NCI-H69 (cell line): ENCODE data around the gene COL18A1.
"Not testable (repeated sequence)": the region's sequence is repeated elsewhere in the genome, so short reads cannot be mapped to it uniquely, and the experiment has no call there.

Source experiments
- DNase-seq: peaks from one replicate; lab custom pipeline; 2025; lab: John Stamatoyannopoulos, UW

Gene COL18A1

DNA sequence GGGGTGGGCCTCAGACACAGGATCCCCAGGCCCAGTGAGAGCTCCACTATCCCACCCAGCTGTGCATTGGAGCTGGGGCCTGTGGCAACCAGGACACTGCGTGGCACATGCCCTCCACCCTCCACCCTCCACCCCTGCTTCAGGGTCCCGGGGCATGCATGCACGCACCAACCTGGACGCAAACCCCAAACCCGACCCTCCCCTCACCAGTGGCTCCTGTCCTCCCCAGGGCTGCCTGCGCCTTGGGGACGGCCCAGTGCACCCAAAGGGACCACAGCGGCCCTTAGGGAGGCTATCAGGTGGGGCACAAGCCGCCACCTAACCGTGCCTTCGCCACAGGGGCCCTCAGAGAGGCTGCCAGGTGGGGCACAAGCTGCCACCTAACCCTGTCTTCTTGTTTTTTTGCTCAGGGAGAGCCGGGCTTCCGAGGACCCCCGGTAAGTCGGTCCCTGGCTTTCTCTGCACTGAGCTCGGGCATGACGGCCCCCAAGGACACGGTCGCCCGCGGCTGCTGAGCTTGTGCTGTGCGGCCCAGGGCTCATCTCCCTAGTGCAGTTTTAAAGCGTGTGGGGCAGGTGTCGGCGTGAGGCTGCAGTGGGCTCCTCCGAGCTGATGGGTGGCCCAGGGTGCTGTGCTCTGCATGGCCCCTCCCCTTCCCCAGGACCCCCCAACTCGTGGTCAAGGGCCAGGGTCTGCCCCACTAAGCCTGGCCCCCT, 89.3 kb downstream of the COL18A1 start:
- no peak for DNase-seq

DNA sequence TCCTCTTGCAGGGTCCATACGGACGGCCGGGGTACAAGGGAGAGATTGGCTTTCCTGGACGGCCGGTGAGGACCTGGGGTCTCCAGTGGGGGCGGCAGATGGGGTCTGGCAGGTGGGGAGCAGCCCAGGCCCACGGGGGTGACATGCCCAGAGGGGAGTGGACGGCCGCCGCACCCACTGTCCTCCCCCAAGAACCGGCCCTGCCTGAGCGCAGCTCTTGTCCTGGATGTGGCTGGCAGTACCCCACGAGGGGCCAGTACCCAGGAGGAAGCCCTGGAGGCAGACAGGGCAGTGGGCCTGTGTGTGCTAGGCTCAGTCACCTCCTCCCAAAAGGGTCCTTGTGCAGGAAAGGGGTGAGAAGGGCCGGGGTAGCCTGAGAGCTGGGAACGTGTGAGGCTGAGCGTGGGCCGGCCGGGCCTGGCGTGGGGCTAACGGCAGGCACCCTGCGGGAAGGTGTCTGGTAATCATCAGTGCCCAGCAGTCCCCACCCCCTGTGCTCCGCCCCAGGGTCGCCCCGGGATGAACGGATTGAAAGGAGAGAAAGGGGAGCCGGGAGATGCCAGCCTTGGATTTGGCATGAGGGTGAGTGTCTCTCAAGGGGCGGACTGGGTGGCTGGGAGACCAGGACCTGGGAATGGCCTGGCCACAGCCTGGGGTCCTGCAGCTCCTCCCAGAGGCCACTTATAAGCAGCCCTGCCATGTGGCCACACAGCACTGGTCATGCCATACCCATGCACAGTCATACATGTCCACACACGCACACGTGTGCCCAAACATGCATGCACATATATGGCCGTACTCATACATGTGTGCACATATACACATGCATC, 90.1 kb downstream of the COL18A1 start:
- DNase-seq = no peak

DNA sequence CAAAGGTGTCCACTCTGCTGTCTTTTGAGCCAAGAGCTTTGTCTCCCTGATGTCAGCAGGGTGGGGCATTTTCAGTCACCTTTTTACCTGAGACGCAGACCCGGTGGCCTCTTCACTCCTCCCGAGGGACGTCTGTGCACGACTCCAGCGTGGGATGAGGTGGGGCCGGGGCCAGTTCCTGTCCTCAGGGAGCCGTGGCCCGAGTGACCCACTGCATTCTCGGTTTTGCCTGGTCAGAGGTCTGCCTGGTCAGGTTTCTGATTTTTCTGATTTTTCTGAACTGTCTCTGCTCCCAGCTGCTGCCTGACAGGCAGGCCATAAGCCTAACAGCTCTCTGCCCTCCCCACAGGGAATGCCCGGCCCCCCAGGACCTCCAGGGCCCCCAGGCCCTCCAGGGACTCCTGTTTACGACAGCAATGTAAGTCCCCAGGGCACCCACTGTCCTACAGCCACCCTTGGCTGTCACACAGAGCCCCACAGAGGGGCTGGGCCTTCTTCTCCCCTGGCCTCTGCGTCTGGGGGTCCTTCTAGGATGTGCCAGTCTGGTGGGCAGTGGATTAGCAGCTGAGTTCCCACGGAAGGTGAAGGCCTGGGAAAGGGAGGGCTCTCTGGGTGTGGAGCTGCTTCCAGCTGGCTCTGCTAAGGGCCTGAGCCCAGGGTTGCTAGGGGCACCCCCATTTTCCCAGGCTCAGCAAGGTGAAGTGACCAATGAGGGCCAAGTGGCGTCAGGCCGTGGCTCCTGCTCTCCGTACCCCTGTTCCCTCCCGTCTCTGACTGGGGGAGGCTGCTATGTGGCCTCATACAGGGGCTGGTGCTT, 91.4 kb downstream of the COL18A1 start:
- no peak for DNase-seq

DNA sequence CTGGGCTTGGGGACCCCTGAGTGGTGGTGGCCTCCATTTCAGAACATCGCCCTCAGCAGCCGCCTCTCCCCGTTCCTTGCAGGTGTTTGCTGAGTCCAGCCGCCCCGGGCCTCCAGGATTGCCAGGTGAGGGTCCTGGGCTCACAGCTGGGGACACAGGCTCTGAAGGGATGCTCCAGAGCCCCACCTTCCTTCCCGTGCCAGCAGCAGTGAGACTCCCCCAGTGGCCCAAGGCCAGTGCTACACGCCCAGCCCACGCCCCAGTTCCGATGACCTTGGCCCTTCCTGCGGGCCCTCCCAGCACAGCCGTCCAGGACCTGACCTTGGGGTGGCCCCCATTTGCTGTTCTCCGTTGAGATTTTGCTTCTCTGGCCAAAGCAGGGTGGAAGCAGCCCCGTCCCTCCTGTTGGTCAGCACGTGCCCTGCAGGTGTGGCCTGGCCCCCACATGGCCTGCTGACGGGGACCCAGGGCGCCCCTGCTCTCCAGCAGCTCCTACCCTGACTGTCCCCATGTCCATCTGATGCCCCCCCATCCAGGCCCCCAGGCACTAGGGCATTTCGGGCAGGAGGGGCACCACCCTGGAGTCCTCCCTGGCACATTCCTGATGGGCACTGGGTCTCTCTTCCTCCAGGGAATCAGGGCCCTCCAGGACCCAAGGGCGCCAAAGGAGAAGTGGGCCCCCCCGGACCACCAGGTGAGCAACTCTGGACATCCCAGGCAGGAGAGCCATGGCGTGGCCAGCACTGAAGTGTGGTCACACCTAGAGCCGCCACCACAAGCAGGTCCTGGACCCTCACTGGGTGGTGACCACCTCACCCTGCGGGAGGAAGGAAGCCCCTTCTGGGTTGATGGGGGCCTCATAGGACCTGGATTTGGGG, 92.2 kb downstream of the COL18A1 start:
- no peak for DNase-seq

DNA sequence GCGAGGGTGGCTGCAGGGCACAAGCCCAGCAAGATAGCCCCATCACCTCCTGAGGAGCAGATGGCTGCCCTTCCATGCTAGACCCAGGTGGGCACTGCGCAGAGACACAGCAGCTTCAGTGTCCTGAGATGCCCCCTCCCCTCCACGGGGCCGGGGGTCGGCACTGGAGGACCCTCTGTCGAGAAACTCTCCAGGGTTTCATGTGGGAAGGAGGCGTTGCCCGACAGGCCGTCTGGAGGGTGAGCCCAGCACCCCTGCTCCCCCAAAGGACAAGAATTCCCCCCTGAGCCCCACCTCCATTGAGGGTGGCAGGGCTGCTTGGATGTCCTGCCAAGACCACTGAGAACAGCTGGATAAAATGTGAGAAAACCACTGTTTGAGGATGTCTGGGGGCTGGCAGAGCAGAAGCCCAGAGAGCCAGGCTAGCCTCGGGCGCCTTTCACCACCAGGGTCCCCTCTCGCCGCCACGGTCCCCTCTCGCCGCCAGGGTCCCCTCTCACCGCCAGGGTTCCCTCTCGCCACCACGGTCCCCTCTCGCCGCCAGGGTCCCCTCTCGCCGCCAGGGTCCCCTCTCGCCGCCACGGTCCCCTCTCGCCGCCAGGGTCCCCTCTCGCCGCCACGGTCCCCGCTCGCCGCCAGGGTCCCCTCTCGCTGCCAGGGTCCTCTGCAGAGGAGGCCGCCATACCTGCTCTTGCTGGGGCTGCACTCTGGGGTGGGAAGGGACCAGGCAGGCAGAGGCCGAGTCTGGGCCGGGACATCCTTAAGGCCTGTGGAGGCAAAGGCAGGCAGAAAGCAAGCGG, 93.1 kb downstream of the COL18A1 start:
- DNase-seq = no peak

DNA sequence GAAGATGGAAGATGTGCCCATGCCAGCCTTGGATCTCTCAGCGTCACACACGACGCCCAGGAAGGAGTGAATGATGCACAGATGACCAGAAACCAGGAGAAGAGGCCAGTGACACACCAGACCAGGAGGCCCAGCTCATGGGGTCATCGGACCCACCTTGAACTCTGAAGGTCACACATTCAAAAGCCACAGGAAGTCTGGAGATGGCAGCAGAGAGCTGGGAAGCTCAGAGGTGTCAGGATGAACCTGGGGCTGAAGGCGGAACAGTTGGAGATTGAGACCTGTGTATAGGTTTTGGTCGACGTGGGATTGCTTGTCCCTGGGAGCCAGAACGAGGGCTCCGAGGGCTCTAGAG, 93.7 kb downstream of the COL18A1 start:
- no peak for DNase-seq

DNA sequence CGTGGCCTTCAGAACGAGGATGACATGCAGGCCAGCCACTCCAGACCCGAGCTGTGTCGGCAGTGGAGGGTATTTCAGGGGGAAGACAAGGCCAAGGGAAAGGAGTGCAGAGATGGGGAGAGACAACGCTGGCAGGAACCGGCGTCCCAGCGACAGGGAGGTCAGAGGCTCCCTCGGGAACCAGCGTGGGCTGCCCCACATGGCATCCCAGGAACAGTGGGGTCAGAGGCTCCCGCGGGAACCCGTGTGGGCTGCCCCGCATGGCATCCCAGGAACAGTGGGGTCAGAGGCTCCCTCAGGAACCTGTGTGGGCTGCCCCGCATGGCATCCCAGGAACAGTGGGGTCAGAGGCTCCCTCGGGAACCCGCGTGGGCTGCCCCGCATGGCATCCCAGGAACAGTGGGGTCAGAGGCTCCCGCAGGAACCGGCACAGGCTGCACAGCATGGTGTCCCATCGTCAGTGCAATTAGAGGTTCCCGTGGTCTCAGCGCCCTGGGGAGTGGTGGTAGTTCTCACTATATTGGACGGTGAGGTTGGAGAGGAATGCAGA, 94.3 kb downstream of the COL18A1 start:
- no peak for DNase-seq

- DNase-seq = no peak
Observed at GRCh38 chr21:45499970-45500577, 95.1 kb downstream of the COL18A1 start.

GRCh38 chr21:45501081-45502005, 96.4 kb downstream of the COL18A1 start:
- not testable (repeated sequence) for DNase-seq

- no peak for DNase-seq
Observed at GRCh38 chr21:45502006-45502345, 97.0 kb downstream of the COL18A1 start.

GRCh38 chr21:45502600-45502999, 97.6 kb downstream of the COL18A1 start:
- peak; percentile 72 for DNase-seq

DNA sequence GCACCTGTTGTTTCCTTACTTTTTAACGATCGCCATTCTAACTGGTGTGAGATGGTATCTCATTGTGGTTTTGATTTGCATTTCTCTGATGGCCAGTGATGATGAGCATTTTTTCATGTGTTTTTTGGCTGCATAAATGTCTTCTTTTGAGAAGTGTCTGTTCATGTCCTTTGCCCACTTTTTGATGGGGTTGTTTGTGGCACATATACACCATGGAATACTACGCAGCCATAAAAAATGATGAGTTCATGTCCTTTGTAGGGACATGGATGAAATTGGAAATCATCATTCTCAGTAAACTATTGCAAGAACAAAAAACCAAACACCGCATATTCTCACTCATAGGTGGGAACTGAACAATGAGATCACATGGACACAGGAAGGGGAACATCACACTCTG, 98.3 kb downstream of the COL18A1 start:
- not testable (repeated sequence) for DNase-seq

- no peak for DNase-seq
Observed at GRCh38 chr21:45504021-45504515, 99.1 kb downstream of the COL18A1 start.

- no peak for DNase-seq
Observed at GRCh38 chr21:45504516-45505415, 99.8 kb downstream of the COL18A1 start.

GRCh38 chr21:45505416-45506021, 100.6 kb downstream of the COL18A1 start:
- DNase-seq = peak; percentile 91

- no peak for DNase-seq
Observed at GRCh38 chr21:45506241-45506817, 101.4 kb downstream of the COL18A1 start.
